Upper lobe of left lung (tissue), 4 donors: Measurements from ENCODE around the gene UXS1.

ENCODE experiments used
- CTCF ChIP-seq, 6 experiments: fragments of 450-650 bp in 4 of 6; fragments of 200-600 bp in 2 of 6; sonication (generic) in 2 of 6; IDR thresholded peaks; one replicate each; pipeline ENCODE4 v1.5.1; 2016 to 2019; ENCODE audit warnings: antibody characterized with exemption in 6 of 6
- EP300 ChIP-seq, 4 donors: sonication (generic); formaldehyde crosslinking; IDR thresholded peaks; one replicate each; pipeline ENCODE4 v1.5.1; 2017; ENCODE audit warnings: antibody characterized with exemption in 4 of 4, control low read depth in 2 of 4
- POLR2A ChIP-seq, 4 donors: fragments of 450-650 bp; IDR thresholded peaks; one replicate each; pipeline ENCODE4 v1.5.1; 2016 to 2017; ENCODE audit warnings: antibody characterized with exemption in 4 of 4, mild to moderate bottlenecking in 2 of 4
- POLR2AphosphoS5 ChIP-seq, 2 donors: sonication (generic); formaldehyde crosslinking; IDR thresholded peaks; one replicate each; pipeline ENCODE4 v1.5.1; 2017; ENCODE audit warnings: antibody characterized with exemption in 2 of 2

GRCh38 chr2:106058469-106059137 is 135.5 kb downstream of the UXS1 start:
- no peak for TF ChIP-seq POLR2A (IDR thresholded peaks at IDR 0.05)
- no peak for TF ChIP-seq CTCF (IDR thresholded peaks at IDR 0.05)
- TF ChIP-seq POLR2AphosphoS5 (IDR thresholded peaks at IDR 0.05) = no peak
- TF ChIP-seq EP300 (IDR thresholded peaks at IDR 0.05) = no peak
